Parathyroid adenoma (tissue), 2 donors: ENCODE data around the gene IL1RAPL1.

Source experiments
- H2AFZ ChIP-seq: fragments of 300-600 bp; sonication (generic); one replicate; pipeline ENCODE4 v1.7.0; 2017; ENCODE audit warnings: antibody characterized with exemption, mild to moderate bottlenecking
- H3K27ac ChIP-seq: fragments of 300-600 bp; sonication (generic); one replicate; pipeline ENCODE4 v1.7.0; 2017
- H3K27me3 ChIP-seq: fragments of 300-600 bp; sonication (generic); one replicate; pipeline ENCODE4 v1.7.0; 2017; ENCODE audit warnings: low read length; ENCODE audit not compliant: control insufficient read depth, insufficient read depth
- H3K36me3 ChIP-seq: fragments of 300-600 bp; sonication (generic); one replicate; pipeline ENCODE4 v1.7.0; 2017; ENCODE audit warnings: low read length; ENCODE audit not compliant: control insufficient read depth, insufficient read depth
- H3K4me1 ChIP-seq: fragments of 300-600 bp; sonication (generic); one replicate; pipeline ENCODE4 v1.7.0; 2017; ENCODE audit warnings: control low read depth
- H3K4me2 ChIP-seq: fragments of 300-600 bp; sonication (generic); one replicate; pipeline ENCODE4 v1.7.0; 2017; ENCODE audit warnings: low read length
- H3K4me3 ChIP-seq: fragments of 300-600 bp; sonication (generic); one replicate; pipeline ENCODE4 v1.7.0; 2017; ENCODE audit warnings: low read depth, low read length
- H3K79me2 ChIP-seq: fragments of 300-600 bp; sonication (generic); one replicate; pipeline ENCODE4 v1.7.0; 2017; ENCODE audit warnings: control low read depth
- H3K9ac ChIP-seq: fragments of 300-600 bp; sonication (generic); one replicate; pipeline ENCODE4 v1.7.0; 2017; ENCODE audit warnings: mild to moderate bottlenecking
- H3K9me3 ChIP-seq: fragments of 300-600 bp; sonication (generic); one replicate; pipeline ENCODE4 v1.7.0; 2017; ENCODE audit warnings: low read length; ENCODE audit not compliant: control insufficient read depth
- TF ChIP-seq, protein P1 (sequence below): fragments of 300-600 bp; sonication (generic); IDR thresholded peaks from one replicate; pipeline ENCODE4 v1.7.0; 2017; ENCODE audit warnings: antibody characterized with exemption, mild to moderate bottlenecking
- donor health status: primary hyperparathyroidism.

Gene IL1RAPL1

DNA sequence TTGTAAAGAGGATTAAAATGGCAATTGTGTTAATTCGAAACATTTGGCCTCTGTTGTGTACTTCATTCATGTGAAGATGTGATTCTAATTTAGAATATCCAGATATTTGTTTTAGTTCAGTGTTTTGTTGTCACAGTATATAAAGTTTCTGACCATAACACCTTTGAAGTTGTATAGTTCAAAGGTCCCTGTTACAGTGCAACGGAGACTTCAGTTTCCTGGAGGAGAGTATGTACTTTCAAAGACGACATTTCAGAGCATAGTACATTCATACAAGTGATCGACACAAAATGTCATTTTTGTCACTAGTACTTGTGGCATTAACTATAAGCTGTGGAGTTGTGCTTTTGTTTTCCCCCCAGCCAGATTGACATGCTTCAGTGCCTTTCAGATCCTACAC lies 1255.3 kb downstream of the IL1RAPL1 start:
- H3K4me2 ChIP-seq, result no peak overlapping the region
- H3K79me2 ChIP-seq, result no peaks in the 10 kb centered on the region
- no peak overlapping the region for H2AFZ ChIP-seq
- H3K4me1 ChIP-seq, result no peaks in the 10 kb centered on the region
- H3K9ac ChIP-seq, result no peak overlapping the region
- no peak overlapping the region for H3K4me3 ChIP-seq
- no peaks in the 10 kb centered on the region for H3K9me3 ChIP-seq
- H3K27ac ChIP-seq, result no peak overlapping the region
- no peaks in the 10 kb centered on the region for H3K36me3 ChIP-seq
- TF ChIP-seq, protein P1, sequence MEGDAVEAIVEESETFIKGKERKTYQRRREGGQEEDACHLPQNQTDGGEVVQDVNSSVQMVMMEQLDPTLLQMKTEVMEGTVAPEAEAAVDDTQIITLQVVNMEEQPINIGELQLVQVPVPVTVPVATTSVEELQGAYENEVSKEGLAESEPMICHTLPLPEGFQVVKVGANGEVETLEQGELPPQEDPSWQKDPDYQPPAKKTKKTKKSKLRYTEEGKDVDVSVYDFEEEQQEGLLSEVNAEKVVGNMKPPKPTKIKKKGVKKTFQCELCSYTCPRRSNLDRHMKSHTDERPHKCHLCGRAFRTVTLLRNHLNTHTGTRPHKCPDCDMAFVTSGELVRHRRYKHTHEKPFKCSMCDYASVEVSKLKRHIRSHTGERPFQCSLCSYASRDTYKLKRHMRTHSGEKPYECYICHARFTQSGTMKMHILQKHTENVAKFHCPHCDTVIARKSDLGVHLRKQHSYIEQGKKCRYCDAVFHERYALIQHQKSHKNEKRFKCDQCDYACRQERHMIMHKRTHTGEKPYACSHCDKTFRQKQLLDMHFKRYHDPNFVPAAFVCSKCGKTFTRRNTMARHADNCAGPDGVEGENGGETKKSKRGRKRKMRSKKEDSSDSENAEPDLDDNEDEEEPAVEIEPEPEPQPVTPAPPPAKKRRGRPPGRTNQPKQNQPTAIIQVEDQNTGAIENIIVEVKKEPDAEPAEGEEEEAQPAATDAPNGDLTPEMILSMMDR, result no peak
- H3K27me3 ChIP-seq, result no peaks in the 10 kb centered on the region

DNA sequence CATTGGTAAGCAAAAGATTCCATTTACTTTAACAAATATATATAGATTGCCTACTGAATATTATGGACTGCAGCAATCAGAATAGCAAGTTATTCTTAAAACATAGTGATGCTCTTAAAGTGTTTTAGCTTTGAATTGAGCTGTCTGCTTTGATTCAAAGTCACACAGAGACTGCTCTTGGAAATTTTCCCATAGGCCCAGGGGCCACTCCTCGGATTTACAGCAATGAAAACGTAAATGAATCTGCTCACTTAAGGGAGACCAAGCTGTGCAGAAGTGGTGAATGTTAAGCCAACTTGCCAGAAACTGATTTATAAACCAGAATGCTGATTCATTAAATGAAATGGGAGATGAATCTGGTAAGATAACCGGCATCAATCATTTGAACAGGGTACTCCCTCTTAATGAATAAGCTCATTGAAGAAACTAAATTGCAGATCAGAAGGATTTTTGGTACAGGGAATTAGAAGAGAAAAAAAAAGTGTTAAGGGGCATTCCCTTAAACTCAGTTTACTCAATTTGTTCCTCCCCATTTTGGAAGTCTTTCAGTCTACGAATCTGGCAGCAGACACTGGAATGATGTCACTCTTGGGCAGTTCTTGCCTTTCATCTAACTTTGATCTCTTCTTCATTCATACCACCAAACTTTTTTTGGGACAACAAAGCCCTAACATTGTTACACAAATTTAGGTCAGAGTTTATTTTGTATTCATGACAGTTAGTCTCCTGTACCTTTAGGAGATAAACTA lies 1264.8 kb downstream of the IL1RAPL1 start:
- Histone ChIP-seq H3K4me3 (no peak overlapping the region), H3K27ac (no peak overlapping the region), H3K4me1 (no peaks in the 10 kb centered on the region), H3K27me3 (no peaks in the 10 kb centered on the region), H3K36me3 (no peaks in the 10 kb centered on the region), H3K4me2 (no peak overlapping the region), H3K9ac (no peak overlapping the region), H3K9me3 (no peaks in the 10 kb centered on the region), H2AFZ (no peak overlapping the region), H3K79me2 (no peaks in the 10 kb centered on the region)
- TF ChIP-seq, protein P1, result no peak

DNA sequence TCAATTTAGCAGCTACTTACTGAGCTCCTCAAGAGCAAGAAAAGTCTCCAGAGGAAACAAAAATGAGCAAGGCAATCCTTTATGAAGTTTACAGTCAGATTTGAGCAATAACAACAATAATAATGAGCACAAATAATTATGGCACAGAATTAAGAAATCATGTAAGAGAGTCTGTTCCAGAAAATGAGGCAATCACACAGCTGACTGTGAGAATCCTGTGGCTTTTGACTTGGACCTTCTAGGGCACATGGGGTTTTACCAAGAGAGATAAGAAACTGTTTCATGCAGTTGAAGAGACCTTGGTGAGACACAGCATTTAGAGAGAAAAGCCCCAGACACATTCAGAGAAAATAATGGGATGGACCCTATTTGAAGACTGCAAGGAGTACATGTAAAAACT lies 1265.5 kb downstream of the IL1RAPL1 start:
- Histone ChIP-seq H3K9ac (no peak overlapping the region), H3K4me3 (no peak overlapping the region), H3K4me1 (no peaks in the 10 kb centered on the region), H3K27me3 (no peaks in the 10 kb centered on the region), H3K9me3 (no peaks in the 10 kb centered on the region), H3K79me2 (no peaks in the 10 kb centered on the region), H3K27ac (no peak overlapping the region), H3K4me2 (no peak overlapping the region), H3K36me3 (no peaks in the 10 kb centered on the region), H2AFZ (no peak overlapping the region)
- TF ChIP-seq, protein P1, result no peak

DNA sequence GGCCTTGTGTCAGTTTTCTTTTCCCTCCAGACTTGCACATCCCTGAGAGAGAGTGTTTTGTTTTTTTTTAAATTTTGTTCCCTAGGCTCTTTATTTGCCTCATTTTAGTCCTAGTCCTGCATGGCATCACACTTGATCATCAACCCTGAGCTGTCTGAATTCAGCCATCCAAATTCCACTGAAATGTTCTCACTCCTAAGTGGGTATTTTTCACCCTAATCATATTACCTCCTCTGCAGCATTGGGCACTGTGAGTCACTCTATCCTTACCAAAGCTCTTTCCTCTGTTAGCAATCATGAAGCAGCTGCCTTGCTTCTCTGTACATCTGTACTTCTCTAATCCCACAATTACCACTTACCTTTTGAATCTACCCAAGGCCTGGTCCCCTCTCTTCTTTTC lies 1271.5 kb downstream of the IL1RAPL1 start:
- no peaks in the 10 kb centered on the region for H3K27me3 ChIP-seq
- no peaks in the 10 kb centered on the region for H3K36me3 ChIP-seq
- no peaks in the 10 kb centered on the region for H3K9me3 ChIP-seq
- no peaks in the 10 kb centered on the region for H3K79me2 ChIP-seq
- no peak overlapping the region for H3K9ac ChIP-seq
- H3K4me2 ChIP-seq, result no peak overlapping the region
- H3K4me3 ChIP-seq, result no peak overlapping the region
- TF ChIP-seq, protein P1, result no peak
- H2AFZ ChIP-seq, result no peak overlapping the region
- H3K27ac ChIP-seq, result no peak overlapping the region
- no peaks in the 10 kb centered on the region for H3K4me1 ChIP-seq

DNA sequence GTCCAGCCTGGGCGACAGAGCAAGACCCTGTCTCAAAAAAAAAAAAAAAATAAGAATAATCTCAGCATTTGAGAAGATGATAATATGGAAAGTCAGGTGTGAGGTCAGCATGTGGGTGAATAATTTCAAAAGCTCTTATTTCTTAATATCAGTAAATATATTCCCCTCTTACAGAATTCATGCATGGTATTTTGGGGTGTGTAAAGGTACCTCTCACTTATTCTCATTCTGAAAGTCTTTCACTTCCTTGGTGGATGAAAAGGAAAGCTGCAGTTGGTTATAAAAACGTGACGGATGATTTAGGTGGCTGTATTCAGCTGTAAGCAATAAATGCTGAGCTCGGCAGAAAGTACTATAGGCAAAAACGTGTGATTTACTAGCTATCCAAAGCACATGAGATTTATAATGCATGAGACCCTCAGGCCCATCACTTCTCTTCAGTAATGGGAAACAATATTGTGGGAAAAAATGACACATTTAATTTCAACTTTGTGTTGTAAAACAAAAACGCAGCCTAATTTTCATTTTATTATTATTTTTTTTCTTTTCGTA lies 1275.0 kb downstream of the IL1RAPL1 start:
- TF ChIP-seq, protein P1, result no peak
- Histone ChIP-seq H3K9me3 (no peaks in the 10 kb centered on the region), H3K4me2 (no peak overlapping the region), H3K27ac (no peak overlapping the region), H3K4me1 (no peaks in the 10 kb centered on the region), H3K36me3 (no peaks in the 10 kb centered on the region), H3K9ac (no peak overlapping the region), H2AFZ (no peak overlapping the region), H3K27me3 (no peaks in the 10 kb centered on the region), H3K79me2 (no peaks in the 10 kb centered on the region), H3K4me3 (no peak overlapping the region)
